ENCODE data around the gene SENP5.

DNA sequence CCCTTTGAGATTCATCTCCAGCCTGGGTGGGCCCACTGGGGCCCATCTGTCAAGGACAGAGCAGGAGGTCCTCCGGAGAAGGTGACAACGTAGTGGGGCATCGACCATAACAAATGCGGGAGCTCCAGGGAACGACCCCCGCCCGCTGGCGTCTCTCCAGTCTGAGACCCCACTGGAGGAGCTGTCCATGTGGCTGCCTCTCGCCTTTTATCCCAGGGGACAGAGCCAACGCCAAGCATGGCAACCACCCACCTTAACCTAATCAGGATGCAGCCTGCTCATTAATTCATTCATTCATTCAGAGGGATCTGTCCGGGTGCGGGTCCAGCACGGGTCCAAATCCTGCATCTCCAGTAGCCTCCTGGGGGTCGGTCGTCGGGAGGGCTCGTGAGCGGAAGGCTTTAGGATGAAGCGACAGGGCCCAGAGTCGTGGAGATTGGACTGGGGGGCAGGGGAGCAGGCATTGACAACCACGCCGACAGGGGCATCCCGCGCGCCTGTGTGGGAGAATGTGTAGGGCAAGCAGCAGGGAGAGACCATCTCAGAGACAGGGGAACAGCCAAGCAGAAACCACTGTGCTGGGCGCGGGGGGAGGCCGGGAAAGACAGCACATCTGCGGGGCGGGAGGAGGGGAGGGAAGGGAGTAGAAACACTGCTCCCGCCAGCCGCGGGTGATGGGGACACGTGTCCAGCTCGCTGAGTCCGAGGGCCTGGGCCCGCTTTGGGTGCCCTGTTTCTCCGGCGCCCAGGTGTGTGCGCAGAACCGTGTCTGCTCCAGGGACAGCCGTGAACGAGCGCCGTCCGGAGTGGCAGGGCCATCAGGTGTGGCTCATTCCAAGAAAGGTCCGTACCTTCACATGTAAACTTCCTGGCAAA, 99.0 kb downstream of the SENP5 start:
- TF ChIP-seq, protein P1, sequence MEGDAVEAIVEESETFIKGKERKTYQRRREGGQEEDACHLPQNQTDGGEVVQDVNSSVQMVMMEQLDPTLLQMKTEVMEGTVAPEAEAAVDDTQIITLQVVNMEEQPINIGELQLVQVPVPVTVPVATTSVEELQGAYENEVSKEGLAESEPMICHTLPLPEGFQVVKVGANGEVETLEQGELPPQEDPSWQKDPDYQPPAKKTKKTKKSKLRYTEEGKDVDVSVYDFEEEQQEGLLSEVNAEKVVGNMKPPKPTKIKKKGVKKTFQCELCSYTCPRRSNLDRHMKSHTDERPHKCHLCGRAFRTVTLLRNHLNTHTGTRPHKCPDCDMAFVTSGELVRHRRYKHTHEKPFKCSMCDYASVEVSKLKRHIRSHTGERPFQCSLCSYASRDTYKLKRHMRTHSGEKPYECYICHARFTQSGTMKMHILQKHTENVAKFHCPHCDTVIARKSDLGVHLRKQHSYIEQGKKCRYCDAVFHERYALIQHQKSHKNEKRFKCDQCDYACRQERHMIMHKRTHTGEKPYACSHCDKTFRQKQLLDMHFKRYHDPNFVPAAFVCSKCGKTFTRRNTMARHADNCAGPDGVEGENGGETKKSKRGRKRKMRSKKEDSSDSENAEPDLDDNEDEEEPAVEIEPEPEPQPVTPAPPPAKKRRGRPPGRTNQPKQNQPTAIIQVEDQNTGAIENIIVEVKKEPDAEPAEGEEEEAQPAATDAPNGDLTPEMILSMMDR (IDR thresholded peaks at IDR 0.05): no peak
- TF ChIP-seq POLR2A (IDR thresholded peaks at IDR 0.05; ENCODE audit: low read depth) (no peak), POLR2AphosphoS5 (IDR thresholded peaks at IDR 0.05) (no peak)

All from esophagus muscularis mucosa (tissue), 3 donors.